K562 (cell line): ENCODE measurements around the gene TTC33.

ENCODE experiments used
- CREB1 ChIP-seq, 2 experiments: sonication (generic) in 1 of 2; formaldehyde crosslinking in 1 of 2; IDR thresholded peaks; 2 replicates each; pipeline versions ENCODE4 v1.6.1 to v1.8.0; 2012 to 2022; ENCODE audit warnings: inconsistent platforms in 1 of 2, mild to moderate bottlenecking in 1 of 2, missing genetic modification reagents in 1 of 2, moderate library complexity in 1 of 2
- ESRRA ChIP-seq: fragments of 450-650 bp; IDR thresholded peaks from 2 replicates; pipeline ENCODE4 v1.6.1; 2014; ENCODE audit warnings: low read depth, mild to moderate bottlenecking, moderate library complexity, borderline replicate concordance
- HDAC6 ChIP-seq: IDR thresholded peaks from 2 replicates; pipeline ENCODE4 v1.6.1; 2012; ENCODE audit warnings: low read depth, mild to moderate bottlenecking, control low read depth, inconsistent platforms, low read length, moderate library complexity
- KDM5B ChIP-seq: fragments of 200-600 bp; sonication (generic); IDR thresholded peaks from 2 replicates; pipeline ENCODE4 v1.6.1; 2012; ENCODE audit warnings: low read depth, mild to moderate bottlenecking, moderate library complexity, low read length, control low read depth, inconsistent platforms; ENCODE audit not compliant: insufficient replicate concordance
- NR1H2 ChIP-seq: sonication (generic); formaldehyde crosslinking; IDR thresholded peaks from 2 replicates; pipeline ENCODE4 v1.4.0; 2020; ENCODE audit warnings: mild to moderate bottlenecking, missing genetic modification reagents
- PHF8 ChIP-seq: fragments of 200-600 bp; sonication (generic); IDR thresholded peaks from 2 replicates; pipeline ENCODE4 v1.6.1; 2012; ENCODE audit warnings: mixed run types, mild to moderate bottlenecking, inconsistent platforms, low read length, moderate library complexity, borderline replicate concordance
- POLR2AphosphoS5 ChIP-seq: IDR thresholded peaks from 2 replicates; pipeline ENCODE4 v1.6.1; 2011; ENCODE audit warnings: mild to moderate bottlenecking, low read depth, low read length, moderate library complexity; ENCODE audit not compliant: control insufficient read depth, insufficient read depth
- RHOXF2B ChIP-seq: fragments of 250-450 bp; sonication (Bioruptor Pico); conservative IDR thresholded peaks from 2 replicates; pipeline ENCODE4 v1.5.1; 2021
- THAP12 ChIP-seq: fragments of 250-450 bp; sonication (Bioruptor Pico); IDR thresholded peaks from 2 replicates; pipeline ENCODE4 v1.9.0; 2021; ENCODE audit warnings: mild to moderate bottlenecking, inconsistent platforms
- USF1 ChIP-seq: sonication (generic); formaldehyde crosslinking; IDR thresholded peaks from 2 replicates; pipeline ENCODE4 v1.9.0; 2022; ENCODE audit warnings: mild to moderate bottlenecking, missing genetic modification reagents
- WHSC1 ChIP-seq: IDR thresholded peaks from one replicate; pipeline ENCODE4 v1.6.1; 2012; ENCODE audit warnings: low read length, control low read depth, inconsistent platforms
- ZNF384 ChIP-seq: IDR thresholded peaks from 2 replicates; pipeline ENCODE4 v1.6.1; 2012; ENCODE audit warnings: low read depth, low read length, improper control_type of control experiment
- TF ChIP-seq, protein P1 (sequence below): conservative IDR thresholded peaks from 2 replicates; pipeline ENCODE4 v1.6.1; 2011; ENCODE audit warnings: low read depth, mild to moderate bottlenecking, low read length; ENCODE audit not compliant: control insufficient read depth
- TF ChIP-seq, protein P2 (sequence below), 3 experiments: IDR thresholded peaks in 2 of 3; conservative IDR thresholded peaks in 1 of 3; 2 replicates each; pipeline ENCODE4 v1.5.1; 2011 to 2012; ENCODE audit warnings: low read length in 3 of 3, mild to moderate bottlenecking in 3 of 3, control low read depth in 2 of 3, improper control_type of control experiment in 1 of 3, inconsistent platforms in 1 of 3, low read depth in 1 of 3, mixed read lengths in 1 of 3, moderate library complexity in 1 of 3; ENCODE audit not compliant: insufficient read depth in 2 of 3

DNA sequence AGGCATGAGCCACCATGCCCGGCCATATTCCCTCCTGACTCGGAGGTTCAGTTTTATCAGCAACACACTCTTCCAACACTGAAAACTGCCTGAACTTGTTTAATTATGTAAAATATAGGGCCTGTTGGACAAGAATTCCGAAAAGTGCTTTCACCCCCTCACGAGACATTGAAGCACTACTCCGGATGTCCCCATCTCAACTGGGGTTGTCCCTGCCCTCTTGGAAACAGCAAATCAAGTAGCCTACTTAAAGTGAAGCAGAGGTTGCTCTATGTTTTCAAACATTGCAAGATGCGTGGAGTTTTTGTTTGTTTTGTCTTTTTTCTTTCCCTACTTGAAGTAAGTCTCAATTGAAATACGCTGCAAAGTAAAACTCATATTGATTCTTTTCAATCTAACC is 68.4 kb downstream of the TTC33 start:
- no peak for TF ChIP-seq POLR2AphosphoS5
- no peak for TF ChIP-seq WHSC1
- TF ChIP-seq ZNF384: no peak
- TF ChIP-seq, protein P1, sequence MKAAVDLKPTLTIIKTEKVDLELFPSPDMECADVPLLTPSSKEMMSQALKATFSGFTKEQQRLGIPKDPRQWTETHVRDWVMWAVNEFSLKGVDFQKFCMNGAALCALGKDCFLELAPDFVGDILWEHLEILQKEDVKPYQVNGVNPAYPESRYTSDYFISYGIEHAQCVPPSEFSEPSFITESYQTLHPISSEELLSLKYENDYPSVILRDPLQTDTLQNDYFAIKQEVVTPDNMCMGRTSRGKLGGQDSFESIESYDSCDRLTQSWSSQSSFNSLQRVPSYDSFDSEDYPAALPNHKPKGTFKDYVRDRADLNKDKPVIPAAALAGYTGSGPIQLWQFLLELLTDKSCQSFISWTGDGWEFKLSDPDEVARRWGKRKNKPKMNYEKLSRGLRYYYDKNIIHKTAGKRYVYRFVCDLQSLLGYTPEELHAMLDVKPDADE: no peak
- no peak for TF ChIP-seq THAP12 (CRISPR knock-in tag)
- TF ChIP-seq, protein P2, sequence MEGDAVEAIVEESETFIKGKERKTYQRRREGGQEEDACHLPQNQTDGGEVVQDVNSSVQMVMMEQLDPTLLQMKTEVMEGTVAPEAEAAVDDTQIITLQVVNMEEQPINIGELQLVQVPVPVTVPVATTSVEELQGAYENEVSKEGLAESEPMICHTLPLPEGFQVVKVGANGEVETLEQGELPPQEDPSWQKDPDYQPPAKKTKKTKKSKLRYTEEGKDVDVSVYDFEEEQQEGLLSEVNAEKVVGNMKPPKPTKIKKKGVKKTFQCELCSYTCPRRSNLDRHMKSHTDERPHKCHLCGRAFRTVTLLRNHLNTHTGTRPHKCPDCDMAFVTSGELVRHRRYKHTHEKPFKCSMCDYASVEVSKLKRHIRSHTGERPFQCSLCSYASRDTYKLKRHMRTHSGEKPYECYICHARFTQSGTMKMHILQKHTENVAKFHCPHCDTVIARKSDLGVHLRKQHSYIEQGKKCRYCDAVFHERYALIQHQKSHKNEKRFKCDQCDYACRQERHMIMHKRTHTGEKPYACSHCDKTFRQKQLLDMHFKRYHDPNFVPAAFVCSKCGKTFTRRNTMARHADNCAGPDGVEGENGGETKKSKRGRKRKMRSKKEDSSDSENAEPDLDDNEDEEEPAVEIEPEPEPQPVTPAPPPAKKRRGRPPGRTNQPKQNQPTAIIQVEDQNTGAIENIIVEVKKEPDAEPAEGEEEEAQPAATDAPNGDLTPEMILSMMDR (IDR thresholded peaks at IDR 0.05 in 2 of 3, conservative IDR thresholded peaks at IDR 0.05 in 1 of 3; ENCODE audit: insufficient read depth in 2 of 3, low read depth in 1 of 3, low read length in 3 of 3): no peak
- no peak for TF ChIP-seq CREB1 (IDR thresholded peaks at IDR 0.05)
- no peak for TF ChIP-seq CREB1 (CRISPR knock-in tag; IDR thresholded peaks at IDR 0.05)
- no peak for TF ChIP-seq ESRRA
- no peak for TF ChIP-seq KDM5B
- TF ChIP-seq HDAC6: no peak
- TF ChIP-seq PHF8: no peak
- TF ChIP-seq USF1 (CRISPR knock-in tag): no peak
- no peak for TF ChIP-seq NR1H2 (CRISPR knock-in tag)
- no peak for TF ChIP-seq RHOXF2B (CRISPR knock-in tag)
